Brain microvascular endothelial cell (primary cell): ENCODE measurements around the gene TRAPPC11.
"Not testable (repeated sequence)": the region's sequence is repeated elsewhere in the genome, so short reads cannot be mapped to it uniquely, and the experiment has no call there.

Source experiments
- DNase-seq: peaks from one replicate; pipeline ENCODE4 v3.0.0-alpha.2; 2020
- H3K27ac ChIP-seq: fragments of 250-450 bp; sonication (Bioruptor Pico); 2 replicates; pipeline ENCODE4 v1.5.1; 2020; ENCODE audit warnings: mild to moderate bottlenecking, moderate library complexity
- H3K27me3 ChIP-seq: fragments of 250-450 bp; sonication (Bioruptor Pico); replicated peaks from 2 replicates; pipeline ENCODE4 v1.5.1; 2020; ENCODE audit warnings: mild to moderate bottlenecking
- H3K36me3 ChIP-seq: fragments of 250-450 bp; sonication (Bioruptor Pico); replicated peaks from 2 replicates; pipeline ENCODE4 v1.5.1; 2020; ENCODE audit warnings: mild to moderate bottlenecking
- H3K4me3 ChIP-seq: 2 replicates; pipeline ENCODE4 v1.5.1; 2011; ENCODE audit warnings: low read depth, mild to moderate bottlenecking, control low read depth, low read length, moderate library complexity
- in situ Hi-C: cut with HindIII; loops from 2 replicates; pipeline ENCODE4 v1.10.0; 2017; ENCODE audit warnings: low sequenced_read_pairs, low pct_ligation_motif_present
- TF ChIP-seq, protein P1 (sequence below): IDR thresholded peaks from 2 replicates; pipeline ENCODE4 v1.5.1; 2011; ENCODE audit warnings: low read depth, mild to moderate bottlenecking, moderate library complexity, low read length, control low read depth, inconsistent platforms; ENCODE audit errors: missing control alignments

The TRAPPC11 gene

DNA sequence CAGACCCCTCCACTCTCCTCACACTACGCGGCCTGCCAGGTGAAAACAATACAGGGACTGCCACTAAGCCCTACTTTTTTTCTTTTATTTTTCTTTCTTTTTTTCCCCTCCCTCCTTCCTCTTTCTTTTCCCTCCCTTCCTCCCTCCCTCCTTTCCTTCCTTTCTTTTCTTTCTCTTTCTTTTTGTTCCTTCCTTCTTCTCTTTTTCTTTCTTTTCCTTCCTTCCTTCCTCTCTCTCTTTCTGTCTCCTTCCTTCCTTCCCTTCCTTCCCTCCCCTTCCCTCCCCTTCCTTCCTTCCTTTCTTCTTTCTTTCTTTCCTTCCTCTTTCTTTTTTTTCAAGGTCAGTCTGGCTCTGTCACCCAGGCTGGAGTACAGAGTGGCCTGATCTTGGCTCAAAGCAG, 42.0 kb upstream of the TRAPPC11 start:
- no peak overlapping the region for H3K4me3 ChIP-seq
- no peak overlapping the region for H3K27ac ChIP-seq
- TF ChIP-seq, protein P1, sequence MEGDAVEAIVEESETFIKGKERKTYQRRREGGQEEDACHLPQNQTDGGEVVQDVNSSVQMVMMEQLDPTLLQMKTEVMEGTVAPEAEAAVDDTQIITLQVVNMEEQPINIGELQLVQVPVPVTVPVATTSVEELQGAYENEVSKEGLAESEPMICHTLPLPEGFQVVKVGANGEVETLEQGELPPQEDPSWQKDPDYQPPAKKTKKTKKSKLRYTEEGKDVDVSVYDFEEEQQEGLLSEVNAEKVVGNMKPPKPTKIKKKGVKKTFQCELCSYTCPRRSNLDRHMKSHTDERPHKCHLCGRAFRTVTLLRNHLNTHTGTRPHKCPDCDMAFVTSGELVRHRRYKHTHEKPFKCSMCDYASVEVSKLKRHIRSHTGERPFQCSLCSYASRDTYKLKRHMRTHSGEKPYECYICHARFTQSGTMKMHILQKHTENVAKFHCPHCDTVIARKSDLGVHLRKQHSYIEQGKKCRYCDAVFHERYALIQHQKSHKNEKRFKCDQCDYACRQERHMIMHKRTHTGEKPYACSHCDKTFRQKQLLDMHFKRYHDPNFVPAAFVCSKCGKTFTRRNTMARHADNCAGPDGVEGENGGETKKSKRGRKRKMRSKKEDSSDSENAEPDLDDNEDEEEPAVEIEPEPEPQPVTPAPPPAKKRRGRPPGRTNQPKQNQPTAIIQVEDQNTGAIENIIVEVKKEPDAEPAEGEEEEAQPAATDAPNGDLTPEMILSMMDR = no peak
- DNase-seq = no peak
- no peaks in the 10 kb centered on the region for H3K36me3 ChIP-seq
- H3K27me3 ChIP-seq = no peaks in the 10 kb centered on the region
- in situ Hi-C loops = no loop called here

- in situ Hi-C loops = no loop called here
- no peak for DNase-seq
- Histone ChIP-seq H3K27me3 (no peaks in the 10 kb centered on the region), H3K36me3 (no peaks in the 10 kb centered on the region), H3K27ac (no peak overlapping the region), H3K4me3 (no peak overlapping the region)
- TF ChIP-seq, protein P1 = no peak
These were observed 40.4 kb upstream of the TRAPPC11 start for GRCh38 chr4:183618681-183619080.

- TF ChIP-seq, protein P1 = no peak
- Histone ChIP-seq H3K36me3 (no peaks in the 10 kb centered on the region), H3K27ac (no peak overlapping the region), H3K4me3 (no peak overlapping the region), H3K27me3 (no peaks in the 10 kb centered on the region)
- DNase-seq = no peak
- in situ Hi-C loops = no loop called here
These were observed 38.7 kb upstream of the TRAPPC11 start for GRCh38 chr4:183620421-183620820.

DNA sequence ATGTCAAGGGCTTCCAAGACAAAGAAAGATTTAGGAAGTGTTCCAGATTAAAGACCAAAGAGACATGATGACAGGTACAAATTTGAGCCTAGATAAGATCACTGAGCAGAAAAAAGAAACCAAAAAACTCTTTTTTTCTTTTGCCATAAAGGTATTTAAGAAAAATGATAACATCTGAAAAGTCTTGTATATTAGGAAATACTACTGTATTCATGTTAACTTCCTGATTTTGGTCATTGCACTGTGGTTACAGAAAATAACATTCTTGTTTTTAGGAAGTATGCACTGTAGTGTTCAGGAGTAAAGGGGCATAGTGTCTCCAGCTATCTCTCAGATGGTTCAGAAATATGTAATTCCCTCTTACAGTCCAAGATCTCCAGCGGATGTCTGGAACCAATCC, 37.2 kb upstream of the TRAPPC11 start:
- Histone ChIP-seq H3K36me3 (no peaks in the 10 kb centered on the region), H3K27ac (no peak overlapping the region), H3K4me3 (no peak overlapping the region), H3K27me3 (no peaks in the 10 kb centered on the region)
- DNase-seq = no peak
- in situ Hi-C loops = no loop called here
- TF ChIP-seq, protein P1 = no peak

DNA sequence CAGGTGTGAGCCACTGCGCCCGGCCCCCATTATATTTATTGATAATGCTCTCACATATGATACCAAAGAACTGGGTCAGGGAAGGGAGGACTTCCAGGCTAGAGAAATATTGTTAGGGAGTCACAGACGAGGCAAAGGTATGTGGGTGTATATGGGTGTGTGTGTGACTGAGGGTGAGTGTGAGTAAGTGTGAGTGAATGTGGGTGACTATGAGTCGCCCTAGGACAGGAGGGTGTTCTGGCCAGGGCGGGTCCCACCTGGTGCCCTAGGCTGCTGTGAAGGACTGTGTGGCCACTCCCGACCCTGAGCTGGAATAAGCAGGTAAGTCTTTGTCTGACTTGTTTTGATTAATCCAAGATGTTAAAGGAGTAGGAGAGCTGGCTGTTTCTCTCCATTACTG, 34.5 kb upstream of the TRAPPC11 start:
- Histone ChIP-seq H3K4me3 (no peak overlapping the region), H3K27ac (no peak overlapping the region), H3K27me3 (no peaks in the 10 kb centered on the region), H3K36me3 (no peaks in the 10 kb centered on the region)
- no peak for DNase-seq
- TF ChIP-seq, protein P1 = no peak
- in situ Hi-C loops = no loop called here

DNA sequence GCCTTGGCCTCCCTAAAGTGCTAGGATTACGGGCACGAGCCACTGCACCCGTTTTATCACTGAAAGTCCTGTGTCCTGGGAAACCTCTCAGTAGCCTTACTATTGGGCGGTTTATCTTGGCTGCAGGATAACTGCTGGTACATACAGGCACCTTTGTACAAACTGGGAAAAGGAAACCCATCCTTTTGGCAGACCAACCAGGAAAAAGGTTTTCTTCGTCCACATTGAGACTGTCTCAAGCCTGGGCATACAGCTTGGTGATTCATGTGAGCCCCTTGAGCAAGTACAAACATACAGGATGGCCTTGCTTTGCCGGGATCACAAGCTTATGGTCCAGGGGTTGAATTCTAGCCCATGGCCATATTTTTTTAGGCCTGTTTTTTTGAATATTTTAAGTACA, 32.9 kb upstream of the TRAPPC11 start:
- DNase-seq = no peak
- Histone ChIP-seq H3K36me3 (no peaks in the 10 kb centered on the region), H3K4me3 (no peak overlapping the region), H3K27ac (no peak overlapping the region), H3K27me3 (no peaks in the 10 kb centered on the region)
- TF ChIP-seq, protein P1 = no peak
- in situ Hi-C loops = no loop called here

DNA sequence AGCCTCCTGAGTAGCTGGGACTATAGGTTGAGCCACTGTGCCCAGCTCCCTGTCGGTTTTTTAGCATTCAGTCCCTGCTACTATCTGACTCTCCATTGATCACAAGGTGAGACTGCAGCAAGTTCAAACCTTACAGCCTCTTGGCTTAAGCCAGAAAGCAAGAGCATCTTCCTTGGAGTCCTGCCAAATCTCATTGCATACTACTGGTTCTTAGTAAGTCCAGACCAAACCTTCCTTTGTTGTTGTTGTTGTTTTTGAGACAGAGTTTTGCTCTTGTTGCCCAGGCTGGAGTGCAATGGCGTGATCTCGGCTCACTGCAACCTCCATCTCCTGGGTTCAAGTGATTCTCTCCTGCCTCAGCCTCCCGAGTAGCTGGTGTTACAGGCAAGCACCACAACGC, 31.8 kb upstream of the TRAPPC11 start:
- H3K36me3 ChIP-seq, H3K27me3 ChIP-seq, DNase-seq, H3K27ac ChIP-seq, H3K4me3 ChIP-seq, in situ Hi-C loops: not testable (repeated sequence)
